HepG2 (cell line): Measurements from ENCODE around the gene KRTAP10-2. TPM values are rescaled to one million over a fixed set of nuclear protein-coding genes. Genes with fewer than 3 reads are reported as not detected.

ENCODE experiments used
- ATAC-seq: fragments of 200-7000 bp; cut with Tn5 transposase; 3 replicates; pipeline ENCODE4 v1.9.1; 2020; ENCODE audit warnings: mild to moderate bottlenecking, moderate library complexity
- BruUV-seq: library from RNA; stranded (reverse); fragments of 400-500 nt; replicated peaks from 2 replicates; lab custom pipeline; 2021; lab: Mats Ljungman, UMichigan
- CTCF ChIA-PET: fragments of 300-600 bp; formaldehyde crosslinking; extraction: SDS; loops from one replicate; lab custom pipeline; 2021; ENCODE audit warnings: low total read pairs, inconsistent platforms, low intra/inter-chr PET ratio; lab: Yijun Ruan, JAX
- POLR2A ChIA-PET: fragments of 350-600 bp; sonication (Branson Sonifier 250); formaldehyde crosslinking; loops from one replicate; lab custom pipeline; 2020; ENCODE audit warnings: antibody characterized with exemption, inconsistent platforms; lab: Yijun Ruan, JAX
- DNase-seq: peaks from one replicate; pipeline ENCODE4 v3.0.0-alpha.2; 2015; ENCODE audit warnings: low spot score
- FAIRE-seq: peaks from 3 replicates; lab custom pipeline; 2011; peaks lifted over from hg19 to GRCh38; lab: Jason Lieb, UNC
- H2AFZ ChIP-seq: one replicate; pipeline ENCODE4 v1.6.1; 2011; ENCODE audit warnings: low read length, inconsistent platforms
- H3K27ac ChIP-seq: fragments of 300-600 bp; 3 replicates; pipeline ENCODE4 v1.8.0; 2011; ENCODE audit warnings: mixed run types, mild to moderate bottlenecking, mixed read lengths, low read length, inconsistent platforms; ENCODE audit not compliant: insufficient read depth; ENCODE audit errors: extremely low read length
- H3K27me3 ChIP-seq, 2 experiments: fragments of 200-600 bp in 1 of 2; 2 replicates in 1 of 2; 3 replicates in 1 of 2; pipeline versions ENCODE4 v1.6.0 to v1.8.0; 2011; ENCODE audit warnings: low read length in 2 of 2, mild to moderate bottlenecking in 2 of 2, moderate library complexity in 2 of 2, inconsistent platforms in 1 of 2; ENCODE audit not compliant: insufficient read depth in 2 of 2, control insufficient read depth in 1 of 2
- H3K36me3 ChIP-seq, 2 experiments: fragments of 200-600 bp in 1 of 2; replicated peaks in 1 of 2; 2 replicates in 1 of 2; 3 replicates in 1 of 2; pipeline versions ENCODE4 v1.5.1 to v1.8.0; 2011; ENCODE audit warnings: low read length in 2 of 2, inconsistent platforms in 1 of 2; ENCODE audit not compliant: insufficient read depth in 2 of 2, control insufficient read depth in 1 of 2
- H3K4me1 ChIP-seq: 2 replicates; pipeline ENCODE4 v1.5.1; 2012; ENCODE audit warnings: low read length, inconsistent platforms; ENCODE audit not compliant: insufficient read depth
- H3K4me2 ChIP-seq: 2 replicates; pipeline ENCODE4 v1.6.0; 2011; ENCODE audit warnings: low read depth, low read length, inconsistent platforms
- H3K4me3 ChIP-seq, 3 experiments: fragments of 200-600 bp in 1 of 3; sonication (generic), shearing (Covaris generic) in 1 of 3; replicated peaks in 1 of 3; 2 replicates each; pipeline ENCODE4 v1.5.1; 2011 to 2016; ENCODE audit warnings: low read length in 3 of 3, inconsistent platforms in 2 of 3, low read depth in 2 of 3, mild to moderate bottlenecking in 2 of 3, control low read depth in 1 of 3, mixed read lengths in 1 of 3; ENCODE audit not compliant: insufficient read depth in 1 of 3
- H3K79me2 ChIP-seq: one replicate; pipeline ENCODE4 v1.6.1; 2011; ENCODE audit warnings: low read length, inconsistent platforms; ENCODE audit not compliant: insufficient read depth
- H3K9ac ChIP-seq: 2 replicates; pipeline ENCODE4 v1.6.0; 2011; ENCODE audit warnings: mild to moderate bottlenecking, low read depth, low read length, inconsistent platforms; ENCODE audit not compliant: insufficient read depth
- H3K9me3 ChIP-seq: 2 replicates; pipeline ENCODE4 v1.5.1; 2012; ENCODE audit warnings: mild to moderate bottlenecking, low read length
- H4K20me1 ChIP-seq: 2 replicates; pipeline ENCODE4 v1.6.0; 2011; ENCODE audit warnings: inconsistent platforms, mild to moderate bottlenecking, low read length, moderate library complexity; ENCODE audit not compliant: insufficient read depth
- CHD4 ChIP-seq: fragments of 200-600 bp; sonication (generic); IDR thresholded peaks from 2 replicates; pipeline ENCODE4 v1.7.0; 2017; ENCODE audit warnings: mild to moderate bottlenecking, low read length, borderline replicate concordance
- MTA1 ChIP-seq: sonication (generic); formaldehyde crosslinking; IDR thresholded peaks from 2 replicates; pipeline ENCODE4 v1.4.0; 2020; ENCODE audit warnings: missing genetic modification reagents, mild to moderate bottlenecking, borderline replicate concordance
- NAIF1 ChIP-seq: sonication (generic); formaldehyde crosslinking; IDR thresholded peaks from 2 replicates; pipeline ENCODE4 v1.5.0; 2020; ENCODE audit warnings: mild to moderate bottlenecking, missing genetic modification reagents, borderline replicate concordance
- NR2F1 ChIP-seq, 2 experiments: fragments of 450-650 bp in 1 of 2; formaldehyde crosslinking in 1 of 2; IDR thresholded peaks; 2 replicates each; pipeline versions ENCODE4 v1.5.0 to v1.6.1; 2016 to 2020; ENCODE audit warnings: mild to moderate bottlenecking in 1 of 2, missing compliant biosample characterization in 1 of 2, missing genetic modification reagents in 1 of 2, moderate library complexity in 1 of 2
- SATB2 ChIP-seq: sonication (generic); formaldehyde crosslinking; IDR thresholded peaks from 2 replicates; pipeline ENCODE4 v1.5.0; 2020; ENCODE audit warnings: missing genetic modification reagents
- ZNF138 ChIP-seq: sonication (generic); formaldehyde crosslinking; IDR thresholded peaks from 2 replicates; pipeline ENCODE4 v1.5.0; 2020; ENCODE audit warnings: mild to moderate bottlenecking, low read depth, missing genetic modification reagents
- ZNF556 ChIP-seq: sonication (generic); formaldehyde crosslinking; IDR thresholded peaks from 2 replicates; pipeline ENCODE4 v1.4.0; 2020; ENCODE audit warnings: mild to moderate bottlenecking, missing genetic modification reagents, borderline replicate concordance
- WGBS: methylation state at CpG from one replicate; pipeline ENCODE4 v1.1.6; 2017; ENCODE audit warnings: low lambda C conversion rate; 5-methylcytosine and 5-hydroxymethylcytosine counted together
- in situ Hi-C: cut with HindIII; loops from 2 replicates; pipeline ENCODE4 v1.10.0; 2017; ENCODE audit warnings: low pct_unique_long_range_greater_than_20kb; ENCODE audit not compliant: extremely low pct_ligation_motif_present
- intact Hi-C: fragments of 100-400 bp; cut with micrococcal nuclease; formaldehyde crosslinking; loops from one replicate; pipeline ENCODE4 v1.10.0; 2022; ENCODE audit not compliant: unreplicated experiment
- polyA plus RNA-seq, 8 experiments: library from polyadenylated mRNA; depleted of rRNA in 3 of 8; stranded (reverse) in 7 of 8; unstranded in 1 of 8; fragments of >200 nt; fragmentation: Illumina TruSeq in 4 of 8; extraction: Trizol in 4 of 8; gene quantifications; 2 replicates each; pipeline versions ENCODE4 v1.2.1 to v1.2.3, GENCODE V29; 2011 to 2016; ENCODE audit warnings: low read depth in 4 of 8, missing spikeins in 1 of 8, mixed read lengths in 1 of 8; ENCODE audit not compliant: insufficient read depth in 1 of 8
- total RNA-seq, 5 experiments: library from RNA; depleted of rRNA; stranded (reverse); fragments of >200 nt; fragmentation: Illumina TruSeq; extraction: Trizol; gene quantifications; 2 replicates each; pipeline ENCODE4 v1.2.3, GENCODE V29; 2016; ENCODE audit warnings: low read depth in 1 of 5
- TF ChIP-seq, protein P1 (sequence below): sonication (generic); formaldehyde crosslinking; IDR thresholded peaks from 2 replicates; pipeline ENCODE4 v1.5.1; 2020; ENCODE audit warnings: missing genetic modification reagents, mild to moderate bottlenecking, borderline replicate concordance
- TF ChIP-seq, protein P2 (sequence below): sonication (generic); formaldehyde crosslinking; IDR thresholded peaks from 2 replicates; pipeline ENCODE4 v1.4.0; 2020; ENCODE audit warnings: missing genetic modification reagents, borderline replicate concordance
- TF ChIP-seq, protein P3 (sequence below): sonication (generic); formaldehyde crosslinking; IDR thresholded peaks from 2 replicates; pipeline ENCODE4 v1.8.1; 2022; ENCODE audit warnings: low read depth, mild to moderate bottlenecking, missing genetic modification reagents
- TF ChIP-seq, protein P4 (sequence below): sonication (generic); formaldehyde crosslinking; IDR thresholded peaks from 2 replicates; pipeline ENCODE4 v1.5.1; 2020; ENCODE audit warnings: mild to moderate bottlenecking, missing genetic modification reagents, moderate library complexity
- TF ChIP-seq, protein P5 (sequence below): sonication (generic); formaldehyde crosslinking; IDR thresholded peaks from 2 replicates; pipeline ENCODE4 v1.8.0; 2022; ENCODE audit warnings: missing genetic modification reagents, low read depth, mild to moderate bottlenecking, borderline replicate concordance

Gene KRTAP10-2
- total and polyA plus RNA-seq, 2 of the 13 experiments (the other 11 are each of a cell fraction or from before 2014, with no cell fraction given), result not detected

DNA sequence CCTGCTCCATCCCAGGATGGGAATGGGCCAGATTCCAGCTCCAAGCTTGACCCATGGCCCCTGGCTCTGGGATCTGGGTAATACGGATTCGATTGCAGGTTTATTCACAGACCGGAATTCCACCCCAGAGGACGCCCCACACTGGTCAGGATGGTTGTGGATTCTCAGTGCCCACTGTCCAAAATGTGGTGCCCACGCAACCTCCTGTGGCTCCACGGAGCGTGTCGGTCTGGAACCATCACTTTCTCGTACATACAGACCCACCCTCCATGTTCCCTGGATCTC is 42.9 kb downstream of the KRTAP10-2 start:
- Histone ChIP-seq H3K4me2 (peak overlapping the region; percentile 98), H3K27me3 (no peaks in the 10 kb centered on the region; a peak in 1 of 5 replicates)
- intact Hi-C loops, result no loop called here

More for the DNA sequence above, 42.9 kb downstream of the KRTAP10-2 start:
- ChIA-PET CTCF (no interaction called here), POLR2A (no interaction called here)
- no peaks in the 10 kb centered on the region for H3K9me3 ChIP-seq
- H3K4me3 ChIP-seq, result no peak overlapping the region; a peak in 1 of 6 replicates
- in situ Hi-C loops, result loop anchor here (5.0 kb wide), 1 partner anchor 229 kb away; no protein-coding TSS in a partner anchor
- H3K4me1 ChIP-seq, result peaks cover 61% of the 10 kb centered on the region
- WGBS, result 98% methylated on average over 8 of the region's 9 CpGs
- no TSS peak for BruUV-seq
- H3K27ac ChIP-seq, result no peak overlapping the region
- FAIRE-seq (no peak), ATAC-seq (no peak), DNase-seq (no peak)
- no peaks in the 10 kb centered on the region for H4K20me1 ChIP-seq
- no peak overlapping the region for H3K9ac ChIP-seq
- peaks cover 25% of the 10 kb centered on the region for H3K79me2 ChIP-seq
- H2AFZ ChIP-seq, result no peak overlapping the region
- no peak for TF ChIP-seq ZNF556 (CRISPR knock-in tag)
- TF ChIP-seq, protein P1, sequence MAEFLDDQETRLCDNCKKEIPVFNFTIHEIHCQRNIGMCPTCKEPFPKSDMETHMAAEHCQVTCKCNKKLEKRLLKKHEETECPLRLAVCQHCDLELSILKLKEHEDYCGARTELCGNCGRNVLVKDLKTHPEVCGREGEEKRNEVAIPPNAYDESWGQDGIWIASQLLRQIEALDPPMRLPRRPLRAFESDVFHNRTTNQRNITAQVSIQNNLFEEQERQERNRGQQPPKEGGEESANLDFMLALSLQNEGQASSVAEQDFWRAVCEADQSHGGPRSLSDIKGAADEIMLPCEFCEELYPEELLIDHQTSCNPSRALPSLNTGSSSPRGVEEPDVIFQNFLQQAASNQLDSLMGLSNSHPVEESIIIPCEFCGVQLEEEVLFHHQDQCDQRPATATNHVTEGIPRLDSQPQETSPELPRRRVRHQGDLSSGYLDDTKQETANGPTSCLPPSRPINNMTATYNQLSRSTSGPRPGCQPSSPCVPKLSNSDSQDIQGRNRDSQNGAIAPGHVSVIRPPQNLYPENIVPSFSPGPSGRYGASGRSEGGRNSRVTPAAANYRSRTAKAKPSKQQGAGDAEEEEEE (CRISPR knock-in tag), result no peak
- TF ChIP-seq, protein P2, sequence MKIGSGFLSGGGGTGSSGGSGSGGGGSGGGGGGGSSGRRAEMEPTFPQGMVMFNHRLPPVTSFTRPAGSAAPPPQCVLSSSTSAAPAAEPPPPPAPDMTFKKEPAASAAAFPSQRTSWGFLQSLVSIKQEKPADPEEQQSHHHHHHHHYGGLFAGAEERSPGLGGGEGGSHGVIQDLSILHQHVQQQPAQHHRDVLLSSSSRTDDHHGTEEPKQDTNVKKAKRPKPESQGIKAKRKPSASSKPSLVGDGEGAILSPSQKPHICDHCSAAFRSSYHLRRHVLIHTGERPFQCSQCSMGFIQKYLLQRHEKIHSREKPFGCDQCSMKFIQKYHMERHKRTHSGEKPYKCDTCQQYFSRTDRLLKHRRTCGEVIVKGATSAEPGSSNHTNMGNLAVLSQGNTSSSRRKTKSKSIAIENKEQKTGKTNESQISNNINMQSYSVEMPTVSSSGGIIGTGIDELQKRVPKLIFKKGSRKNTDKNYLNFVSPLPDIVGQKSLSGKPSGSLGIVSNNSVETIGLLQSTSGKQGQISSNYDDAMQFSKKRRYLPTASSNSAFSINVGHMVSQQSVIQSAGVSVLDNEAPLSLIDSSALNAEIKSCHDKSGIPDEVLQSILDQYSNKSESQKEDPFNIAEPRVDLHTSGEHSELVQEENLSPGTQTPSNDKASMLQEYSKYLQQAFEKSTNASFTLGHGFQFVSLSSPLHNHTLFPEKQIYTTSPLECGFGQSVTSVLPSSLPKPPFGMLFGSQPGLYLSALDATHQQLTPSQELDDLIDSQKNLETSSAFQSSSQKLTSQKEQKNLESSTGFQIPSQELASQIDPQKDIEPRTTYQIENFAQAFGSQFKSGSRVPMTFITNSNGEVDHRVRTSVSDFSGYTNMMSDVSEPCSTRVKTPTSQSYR (CRISPR knock-in tag), result no peak
- no peak for TF ChIP-seq MTA1 (CRISPR knock-in tag)
- TF ChIP-seq, protein P3, sequence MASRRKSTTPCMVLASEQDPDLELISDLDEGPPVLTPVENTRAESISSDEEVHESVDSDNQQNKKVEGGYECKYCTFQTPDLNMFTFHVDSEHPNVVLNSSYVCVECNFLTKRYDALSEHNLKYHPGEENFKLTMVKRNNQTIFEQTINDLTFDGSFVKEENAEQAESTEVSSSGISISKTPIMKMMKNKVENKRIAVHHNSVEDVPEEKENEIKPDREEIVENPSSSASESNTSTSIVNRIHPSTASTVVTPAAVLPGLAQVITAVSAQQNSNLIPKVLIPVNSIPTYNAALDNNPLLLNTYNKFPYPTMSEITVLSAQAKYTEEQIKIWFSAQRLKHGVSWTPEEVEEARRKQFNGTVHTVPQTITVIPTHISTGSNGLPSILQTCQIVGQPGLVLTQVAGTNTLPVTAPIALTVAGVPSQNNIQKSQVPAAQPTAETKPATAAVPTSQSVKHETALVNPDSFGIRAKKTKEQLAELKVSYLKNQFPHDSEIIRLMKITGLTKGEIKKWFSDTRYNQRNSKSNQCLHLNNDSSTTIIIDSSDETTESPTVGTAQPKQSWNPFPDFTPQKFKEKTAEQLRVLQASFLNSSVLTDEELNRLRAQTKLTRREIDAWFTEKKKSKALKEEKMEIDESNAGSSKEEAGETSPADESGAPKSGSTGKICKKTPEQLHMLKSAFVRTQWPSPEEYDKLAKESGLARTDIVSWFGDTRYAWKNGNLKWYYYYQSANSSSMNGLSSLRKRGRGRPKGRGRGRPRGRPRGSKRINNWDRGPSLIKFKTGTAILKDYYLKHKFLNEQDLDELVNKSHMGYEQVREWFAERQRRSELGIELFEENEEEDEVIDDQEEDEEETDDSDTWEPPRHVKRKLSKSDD, result no peak
- no peak for TF ChIP-seq CHD4
- TF ChIP-seq, protein P4, sequence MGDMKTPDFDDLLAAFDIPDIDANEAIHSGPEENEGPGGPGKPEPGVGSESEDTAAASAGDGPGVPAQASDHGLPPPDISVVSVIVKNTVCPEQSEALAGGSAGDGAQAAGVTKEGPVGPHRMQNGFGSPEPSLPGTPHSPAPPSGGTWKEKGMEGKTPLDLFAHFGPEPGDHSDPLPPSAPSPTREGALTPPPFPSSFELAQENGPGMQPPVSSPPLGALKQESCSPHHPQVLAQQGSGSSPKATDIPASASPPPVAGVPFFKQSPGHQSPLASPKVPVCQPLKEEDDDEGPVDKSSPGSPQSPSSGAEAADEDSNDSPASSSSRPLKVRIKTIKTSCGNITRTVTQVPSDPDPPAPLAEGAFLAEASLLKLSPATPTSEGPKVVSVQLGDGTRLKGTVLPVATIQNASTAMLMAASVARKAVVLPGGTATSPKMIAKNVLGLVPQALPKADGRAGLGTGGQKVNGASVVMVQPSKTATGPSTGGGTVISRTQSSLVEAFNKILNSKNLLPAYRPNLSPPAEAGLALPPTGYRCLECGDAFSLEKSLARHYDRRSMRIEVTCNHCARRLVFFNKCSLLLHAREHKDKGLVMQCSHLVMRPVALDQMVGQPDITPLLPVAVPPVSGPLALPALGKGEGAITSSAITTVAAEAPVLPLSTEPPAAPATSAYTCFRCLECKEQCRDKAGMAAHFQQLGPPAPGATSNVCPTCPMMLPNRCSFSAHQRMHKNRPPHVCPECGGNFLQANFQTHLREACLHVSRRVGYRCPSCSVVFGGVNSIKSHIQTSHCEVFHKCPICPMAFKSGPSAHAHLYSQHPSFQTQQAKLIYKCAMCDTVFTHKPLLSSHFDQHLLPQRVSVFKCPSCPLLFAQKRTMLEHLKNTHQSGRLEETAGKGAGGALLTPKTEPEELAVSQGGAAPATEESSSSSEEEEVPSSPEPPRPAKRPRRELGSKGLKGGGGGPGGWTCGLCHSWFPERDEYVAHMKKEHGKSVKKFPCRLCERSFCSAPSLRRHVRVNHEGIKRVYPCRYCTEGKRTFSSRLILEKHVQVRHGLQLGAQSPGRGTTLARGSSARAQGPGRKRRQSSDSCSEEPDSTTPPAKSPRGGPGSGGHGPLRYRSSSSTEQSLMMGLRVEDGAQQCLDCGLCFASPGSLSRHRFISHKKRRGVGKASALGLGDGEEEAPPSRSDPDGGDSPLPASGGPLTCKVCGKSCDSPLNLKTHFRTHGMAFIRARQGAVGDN, result no peak
- TF ChIP-seq NAIF1 (CRISPR knock-in tag), result no peak
- no peak for TF ChIP-seq ZNF138 (CRISPR knock-in tag)
- no peak for TF ChIP-seq NR2F1 (CRISPR knock-in tag; IDR thresholded peaks at IDR 0.05)
- TF ChIP-seq, protein P5, sequence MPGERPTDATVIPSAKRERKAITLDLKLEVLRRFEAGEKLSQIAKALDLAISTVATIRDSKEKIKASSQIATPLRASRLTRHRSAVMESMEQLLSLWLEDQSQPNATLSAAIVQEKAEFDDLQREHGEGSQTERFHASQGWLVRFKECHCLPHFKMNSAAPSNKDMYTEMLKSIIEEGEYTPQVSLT, result no peak
- TF ChIP-seq SATB2 (CRISPR knock-in tag), result no peak
- H3K36me3 ChIP-seq, result peaks cover 14 to 19% of the 10 kb centered on the region in 2 experiments
